HG02938 (cell line): Measurements from ENCODE around the gene PTH.

Experiments
- ATAC-seq: cut with Tn5 transposase; IDR thresholded peaks from one replicate; pipeline ENCODE4 v1.9.1; 2021; ENCODE audit warnings: mild to moderate bottlenecking, moderate library complexity; ENCODE audit not compliant: unreplicated experiment

Gene PTH

GRCh38 chr11:13449522-13449921 lies 46.3 kb downstream of the PTH start:
- ATAC-seq, result no peak

GRCh38 chr11:13448876-13449275 lies 46.9 kb downstream of the PTH start:
- ATAC-seq, result no peak

- no peak for ATAC-seq
These were observed 49.4 kb downstream of the PTH start for GRCh38 chr11:13446444-13446843.

GRCh38 chr11:13445588-13445987 lies 50.2 kb downstream of the PTH start:
- no peak for ATAC-seq
